HG02943 (cell line): Measurements from ENCODE around the gene CALML5.
"Not testable (repeated sequence)": the region's sequence is repeated elsewhere in the genome, so short reads cannot be mapped to it uniquely, and the experiment has no call there.

ENCODE experiments used
- ATAC-seq: cut with Tn5 transposase; IDR thresholded peaks from one replicate; pipeline ENCODE4 v1.9.1; 2021; ENCODE audit warnings: mild to moderate bottlenecking, low read depth, moderate library complexity; ENCODE audit not compliant: unreplicated experiment

Gene CALML5

DNA sequence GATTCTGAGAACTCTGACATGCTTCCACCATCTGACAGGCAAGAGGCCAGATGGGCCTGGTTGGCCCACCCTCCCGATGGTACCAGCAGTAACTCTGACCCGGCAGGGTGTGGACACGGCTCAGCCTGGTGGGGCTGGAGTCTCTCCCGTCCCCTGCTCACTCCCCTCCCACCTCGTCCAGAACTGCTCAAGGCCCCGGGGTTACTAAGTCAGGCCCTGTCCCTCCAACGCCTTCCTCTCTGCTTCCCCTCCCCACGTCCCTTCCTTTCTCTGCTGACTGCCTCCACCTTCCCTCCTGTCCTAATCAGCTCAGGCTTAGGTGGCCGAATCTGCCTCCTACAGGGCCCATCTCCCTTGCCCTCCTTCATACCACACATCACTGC lies 12.5 kb downstream of the CALML5 start:
- no peak for ATAC-seq

GRCh38 chr10:5485948-5486852 lies 13.2 kb downstream of the CALML5 start:
- no peak for ATAC-seq

GRCh38 chr10:5485290-5485689 lies 14.1 kb downstream of the CALML5 start:
- no peak for ATAC-seq

- no peak for ATAC-seq
Observed at GRCh38 chr10:5484205-5484604, 15.2 kb downstream of the CALML5 start.

- no peak for ATAC-seq
Observed at GRCh38 chr10:5482016-5482415, 17.4 kb downstream of the CALML5 start.

DNA sequence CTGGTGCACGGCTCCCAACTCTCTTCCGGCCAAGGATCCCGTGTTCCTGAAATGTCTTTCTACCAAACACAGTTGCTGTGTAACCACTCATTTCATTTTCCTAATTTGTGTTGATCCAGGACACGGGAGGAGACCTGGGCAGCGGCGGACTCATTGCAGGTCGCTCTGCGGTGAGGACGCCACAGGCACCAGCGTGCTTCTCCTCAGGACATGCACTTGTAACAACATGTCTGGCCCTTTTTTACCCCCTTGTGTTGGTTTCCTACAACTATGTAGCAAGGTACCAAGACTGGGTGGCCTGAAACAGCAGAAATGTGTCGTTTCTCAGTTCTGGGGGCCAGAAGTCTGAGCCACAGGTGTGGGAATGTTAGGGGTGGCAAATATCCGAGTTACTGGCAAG lies 18.2 kb downstream of the CALML5 start:
- ATAC-seq, result no peak

DNA sequence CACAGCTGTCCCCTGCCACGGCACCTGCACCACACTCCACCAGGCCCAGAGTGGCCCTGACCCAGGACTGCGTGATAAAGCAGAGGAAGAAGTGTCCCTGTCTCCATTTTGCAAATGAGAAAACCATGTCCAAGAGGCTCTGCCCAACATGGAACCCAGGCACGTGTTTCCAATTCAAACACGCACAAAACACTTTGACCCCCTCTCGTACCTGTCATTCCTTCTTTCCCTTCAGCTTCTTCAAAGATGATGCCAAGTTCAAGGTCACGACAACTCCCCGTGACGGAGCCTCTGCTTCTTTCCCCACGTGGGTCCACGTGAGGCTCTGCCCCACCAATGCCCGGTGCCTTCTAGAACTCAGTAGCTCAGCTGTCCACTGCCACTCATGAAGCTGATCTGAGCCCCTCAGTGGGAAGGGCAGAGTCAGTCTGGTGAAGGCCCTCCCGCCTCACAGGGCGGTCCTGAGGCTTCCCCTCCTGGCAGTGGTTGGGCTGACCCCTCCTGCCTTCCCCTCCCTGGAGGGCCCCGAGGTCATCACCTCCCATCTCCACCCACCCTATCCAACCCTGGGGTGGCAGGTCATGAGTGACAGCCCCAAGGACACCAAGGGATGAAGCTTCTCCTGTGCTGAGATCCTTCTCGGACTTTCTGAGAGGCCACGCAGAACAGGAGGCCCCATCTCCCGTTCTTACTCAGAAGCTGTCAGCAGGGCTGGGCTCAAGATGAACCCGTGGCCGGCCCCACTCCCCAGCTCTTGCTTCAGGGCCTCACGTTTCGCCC lies 19.0 kb downstream of the CALML5 start:
- no peak for ATAC-seq

- no peak for ATAC-seq
Observed at GRCh38 chr10:5479481-5480161, 19.7 kb downstream of the CALML5 start.

DNA sequence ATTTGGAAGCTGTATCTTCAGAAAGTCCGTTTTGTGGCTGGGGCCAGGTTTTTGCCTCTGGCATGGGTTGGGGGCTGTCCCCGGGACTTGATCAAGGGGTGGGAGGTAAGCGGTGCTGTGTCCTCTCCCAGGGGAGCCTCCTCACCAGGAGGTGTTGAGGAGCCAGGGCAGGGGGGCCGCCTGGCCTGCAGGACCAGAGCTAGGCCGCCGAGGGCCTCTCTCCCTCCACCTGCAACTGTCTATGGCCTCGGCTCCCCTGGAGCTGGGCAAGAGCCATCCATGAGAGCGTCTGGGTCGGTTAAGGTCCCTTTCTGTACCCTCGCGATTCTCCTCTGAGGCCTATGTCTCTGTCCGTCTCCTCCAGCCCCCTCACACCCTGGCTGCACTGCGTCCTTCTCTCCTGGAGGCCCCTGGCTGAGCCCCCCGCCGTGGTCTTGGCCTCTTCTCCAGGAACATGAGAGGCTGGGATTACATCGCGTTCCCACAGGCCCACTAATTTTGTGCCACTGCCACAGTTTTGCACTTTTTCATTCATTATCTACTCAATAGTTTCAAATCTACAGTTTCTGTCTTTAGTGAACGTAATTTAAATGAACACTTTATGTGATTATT lies 20.6 kb downstream of the CALML5 start:
- ATAC-seq, result no peak

DNA sequence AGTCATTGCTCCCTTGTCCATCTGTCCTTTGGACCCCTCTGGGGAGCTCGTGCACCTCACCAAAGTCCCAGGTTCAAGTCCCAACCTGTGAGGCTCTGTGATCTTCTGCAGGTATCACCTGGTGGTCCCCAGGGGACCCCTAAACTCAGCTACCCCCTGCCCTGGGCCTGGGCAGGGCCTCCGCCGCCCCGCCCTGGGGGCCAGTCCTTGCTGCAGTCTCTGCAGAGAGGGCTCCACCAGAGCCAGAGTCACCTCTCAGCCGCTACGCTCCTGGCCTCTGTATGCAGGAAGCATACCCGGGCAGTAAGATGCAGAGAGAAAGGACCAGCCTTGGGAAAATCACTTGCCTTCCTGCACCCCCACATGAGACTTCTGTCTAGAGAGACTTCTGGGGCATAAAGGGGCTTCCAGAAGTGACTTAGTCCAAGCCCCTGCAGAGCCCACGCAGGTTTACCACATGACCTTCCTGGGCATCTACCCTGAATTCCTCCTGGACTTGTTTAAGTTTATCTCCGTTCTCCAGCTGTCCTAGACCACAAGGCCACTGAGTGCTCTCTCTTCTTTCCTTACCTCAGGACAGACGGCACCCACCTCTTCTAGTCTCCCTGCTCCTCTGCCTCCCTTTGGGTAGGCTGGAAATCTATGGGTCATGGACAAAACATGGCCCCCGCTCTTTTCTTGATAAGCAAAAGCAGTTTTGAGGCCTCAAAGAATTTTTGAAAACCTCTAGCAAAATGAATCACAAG lies 21.2 kb downstream of the CALML5 start:
- ATAC-seq, result no peak

DNA sequence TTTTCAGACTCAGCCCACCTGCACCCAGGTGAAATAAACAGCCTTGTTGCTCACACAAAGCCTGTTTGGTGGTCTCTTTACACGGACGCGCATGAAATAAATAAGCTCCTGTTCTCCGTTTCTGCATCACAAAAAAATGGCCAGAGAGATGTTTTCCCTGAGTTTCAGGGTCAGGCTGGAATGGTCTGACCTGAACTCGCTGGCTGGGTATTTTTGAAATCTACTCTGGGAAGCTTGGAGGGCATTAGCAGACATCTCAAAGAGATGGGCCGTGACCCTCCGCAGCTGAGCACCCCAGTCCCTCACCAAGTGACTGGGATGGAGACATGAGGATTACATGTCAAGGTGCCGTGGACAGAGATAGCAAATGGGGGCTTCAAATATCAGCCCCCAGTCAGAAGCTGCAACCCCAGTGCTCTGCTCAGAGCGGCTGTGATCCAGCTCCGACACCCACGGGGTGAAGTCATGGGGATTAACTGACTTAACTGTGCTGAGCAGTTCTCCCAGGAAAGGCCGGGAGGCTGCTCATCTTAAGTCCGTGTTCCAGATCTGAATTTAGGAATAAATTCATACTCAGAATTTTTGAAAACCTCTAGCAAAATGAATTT lies 22.3 kb downstream of the CALML5 start:
- ATAC-seq, result no peak

- not testable (repeated sequence) for ATAC-seq
Observed at GRCh38 chr10:5475974-5476807, 23.2 kb downstream of the CALML5 start.

DNA sequence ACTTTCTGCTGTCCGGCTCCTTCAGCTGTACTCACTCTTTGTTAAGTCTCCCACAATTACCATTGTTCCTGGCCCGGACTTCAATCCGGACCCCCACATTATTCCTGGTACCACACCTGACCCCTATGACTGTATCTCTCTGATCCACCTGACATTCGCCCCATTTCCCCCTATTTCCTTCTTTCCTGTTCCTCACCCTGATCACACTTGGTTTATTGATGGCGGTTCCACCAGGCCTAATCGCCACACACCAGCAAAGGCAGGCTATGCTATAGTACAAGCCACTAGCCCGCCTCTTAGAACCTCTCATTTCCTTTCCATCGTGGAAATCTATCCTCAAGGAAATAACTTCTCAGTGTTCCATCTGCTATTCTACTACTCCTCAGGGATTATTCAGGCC lies 24.3 kb downstream of the CALML5 start:
- ATAC-seq, result not testable (repeated sequence)

GRCh38 chr10:5474642-5475041 lies 24.7 kb downstream of the CALML5 start:
- not testable (repeated sequence) for ATAC-seq

DNA sequence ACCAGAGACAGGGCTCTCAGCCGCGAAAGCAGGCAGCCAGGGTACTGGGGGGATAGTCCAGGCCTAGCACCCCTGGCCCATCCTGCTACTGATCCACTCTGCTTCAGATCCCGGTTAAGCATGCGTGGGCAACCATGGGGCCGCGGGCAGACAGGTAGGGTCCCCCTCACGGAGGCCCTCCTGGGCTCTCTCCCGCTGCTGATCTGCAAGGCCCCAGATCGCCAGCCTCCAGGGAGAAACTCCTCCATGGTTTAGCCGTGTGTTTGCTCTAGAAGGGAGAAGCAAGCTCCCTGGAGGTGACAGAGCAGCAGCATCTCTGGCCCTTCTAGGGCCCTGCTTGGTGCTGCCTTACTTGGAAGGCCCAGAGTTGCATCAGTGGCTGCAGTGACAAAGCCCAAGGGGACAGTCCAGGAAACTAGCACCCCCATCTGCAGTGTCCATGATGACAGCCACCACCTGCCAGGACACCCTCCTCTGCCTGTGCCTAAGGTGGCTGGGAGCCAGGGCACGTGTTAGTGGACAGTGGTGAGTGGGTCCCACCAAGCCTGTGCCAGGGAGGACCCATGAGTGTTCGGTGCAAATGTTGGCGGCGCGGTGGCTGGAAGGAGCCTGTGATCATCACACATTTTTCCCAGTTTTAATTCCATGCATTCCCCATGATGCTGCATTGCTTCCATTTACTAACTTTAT lies 29.2 kb downstream of the CALML5 start:
- no peak for ATAC-seq

DNA sequence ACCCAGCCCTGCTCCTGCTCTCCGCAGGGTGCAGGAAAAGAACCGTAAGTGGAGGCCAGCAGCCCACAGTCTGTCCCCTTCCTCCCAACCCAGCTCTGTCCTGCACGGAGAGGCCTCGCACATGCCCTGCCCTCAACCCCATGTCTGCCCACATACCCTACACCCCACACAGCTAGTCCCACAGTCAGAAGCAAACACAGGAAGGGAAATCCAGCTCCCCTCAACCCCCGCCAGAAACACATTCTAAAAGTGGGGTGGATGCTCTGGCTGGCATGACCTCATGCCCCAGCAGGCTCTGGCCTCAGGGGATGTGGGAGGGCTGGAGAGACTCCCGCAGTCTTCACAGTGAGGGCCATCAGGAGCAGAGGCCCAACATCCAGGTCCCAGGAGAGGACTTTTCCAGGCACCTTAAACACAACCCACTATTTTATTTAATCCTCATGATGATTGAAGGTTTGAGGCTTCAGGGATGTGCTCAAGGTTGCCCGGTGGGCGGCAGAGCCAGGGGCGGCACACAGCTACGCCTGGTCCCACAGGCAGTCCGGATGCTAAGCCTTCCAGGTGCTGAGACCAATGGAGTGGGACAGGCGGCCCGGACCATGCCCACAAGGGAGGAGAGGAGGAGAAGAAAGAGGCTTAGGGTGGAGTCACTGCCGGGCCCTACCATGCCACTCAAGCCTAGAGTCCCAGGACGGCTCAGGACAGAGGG lies 29.9 kb downstream of the CALML5 start:
- no peak for ATAC-seq

GRCh38 chr10:5468262-5469106 lies 30.9 kb downstream of the CALML5 start:
- no peak for ATAC-seq
